HG03520 (cell line): ENCODE results near the gene PCDH18.

ENCODE experiments used
- ATAC-seq: cut with Tn5 transposase; IDR thresholded peaks from one replicate; pipeline ENCODE4 v1.9.1; 2021; ENCODE audit warnings: mild to moderate bottlenecking, moderate library complexity; ENCODE audit not compliant: unreplicated experiment

PCDH18 gene

GRCh38 chr4:137470806-137471205 is 61.5 kb downstream of the PCDH18 start:
- ATAC-seq = no peak
